K562 treated with DMSO at 1 percent for 12 hours (cell line): Measurements from ENCODE around the gene ZMYND11. TPM values are rescaled to one million over a fixed set of nuclear protein-coding genes. Genes with fewer than 3 reads are reported as not detected.

Source experiments
- total RNA-seq: library from RNA; unstranded; fragments of 300-600 nt; gene quantifications from 2 replicates; pipeline ENCODE4 v1.2.3, GENCODE V29; 2022; ENCODE audit not compliant: insufficient read depth

Gene ZMYND11
- 4.4 and 7.4 TPM in 2 replicates for total RNA-seq

GRCh38 chr10:135132-135600 lies at the start of gene ZMYND11:
ZMYND11 (plus strand) TSS chr10:135455; CDS start chr10:180013, 44,558 bp downstream.

Other genes starting within 250 kb of the ZMYND11 start
- gene TUBB8, start 86.2 kb upstream of the ZMYND11 start, total RNA-seq: not detected in 2 replicates